GM18502 (cell line): ENCODE measurements around the gene IBSP.

Experiments
- ATAC-seq: cut with Tn5 transposase; IDR thresholded peaks from one replicate; pipeline ENCODE4 v1.9.1; 2021; ENCODE audit warnings: mild to moderate bottlenecking; ENCODE audit not compliant: unreplicated experiment, poor library complexity

Gene IBSP, protein sequence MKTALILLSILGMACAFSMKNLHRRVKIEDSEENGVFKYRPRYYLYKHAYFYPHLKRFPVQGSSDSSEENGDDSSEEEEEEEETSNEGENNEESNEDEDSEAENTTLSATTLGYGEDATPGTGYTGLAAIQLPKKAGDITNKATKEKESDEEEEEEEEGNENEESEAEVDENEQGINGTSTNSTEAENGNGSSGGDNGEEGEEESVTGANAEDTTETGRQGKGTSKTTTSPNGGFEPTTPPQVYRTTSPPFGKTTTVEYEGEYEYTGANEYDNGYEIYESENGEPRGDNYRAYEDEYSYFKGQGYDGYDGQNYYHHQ

DNA sequence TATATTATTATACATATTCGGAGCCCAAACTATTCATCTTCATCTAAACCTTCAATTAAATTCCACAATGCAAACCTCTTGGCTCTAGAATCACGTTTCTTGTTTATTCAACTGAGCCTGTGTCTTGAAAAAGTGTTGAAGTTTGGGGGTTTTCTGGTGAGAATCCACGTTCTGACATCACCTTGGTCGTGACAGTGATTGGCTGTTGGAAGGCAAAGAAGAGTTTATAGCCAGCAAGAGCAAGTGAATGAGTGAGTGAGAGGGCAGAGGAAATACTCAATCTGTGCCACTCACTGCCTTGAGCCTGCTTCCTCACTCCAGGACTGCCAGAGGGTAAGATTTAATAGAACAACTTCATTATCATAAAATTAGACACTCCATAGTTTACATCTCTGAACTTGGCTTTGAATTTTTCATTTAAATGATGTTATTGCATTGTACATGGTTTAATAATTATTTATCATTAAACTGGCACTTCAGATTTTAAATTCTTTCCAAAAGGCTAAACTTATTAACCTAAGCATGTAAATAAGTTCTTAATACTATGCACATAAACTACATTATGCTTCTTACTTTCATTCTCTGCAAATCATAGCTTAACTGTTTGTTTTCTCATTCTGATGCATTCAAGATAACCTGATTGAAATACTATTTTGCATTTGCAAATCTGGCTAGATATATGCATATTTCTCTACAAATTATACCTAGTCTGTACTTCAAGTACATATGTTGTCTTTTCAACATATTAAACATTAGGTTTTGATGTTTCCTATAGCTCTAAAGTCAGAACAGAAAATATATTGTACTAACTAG is at the start of gene IBSP:
IBSP (plus strand) TSS at position 254 of the 813 bp plus-strand sequence. CDS start 2,808 bp downstream, outside the sequence.
- ATAC-seq: no peak

DNA sequence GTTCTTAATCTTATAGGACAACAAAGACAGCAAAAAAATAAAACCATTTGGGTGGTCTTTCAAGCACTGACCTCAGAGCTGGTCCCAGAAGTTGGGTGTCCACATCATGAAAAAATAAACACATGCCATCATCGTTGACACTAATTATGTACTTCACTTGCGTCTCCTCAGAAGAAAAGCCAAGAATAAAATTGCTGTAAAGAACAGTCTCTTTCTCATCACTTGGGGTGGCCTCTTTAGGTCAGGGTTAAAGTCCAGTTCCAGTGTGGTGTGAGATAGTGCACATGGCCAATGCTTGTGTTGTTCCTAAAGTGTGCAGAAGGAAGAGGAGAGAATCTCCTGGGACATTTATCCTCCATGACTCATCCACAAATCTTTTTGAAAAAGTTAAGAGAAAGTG is 49.5 kb upstream of the IBSP start:
- no peak for ATAC-seq

DNA sequence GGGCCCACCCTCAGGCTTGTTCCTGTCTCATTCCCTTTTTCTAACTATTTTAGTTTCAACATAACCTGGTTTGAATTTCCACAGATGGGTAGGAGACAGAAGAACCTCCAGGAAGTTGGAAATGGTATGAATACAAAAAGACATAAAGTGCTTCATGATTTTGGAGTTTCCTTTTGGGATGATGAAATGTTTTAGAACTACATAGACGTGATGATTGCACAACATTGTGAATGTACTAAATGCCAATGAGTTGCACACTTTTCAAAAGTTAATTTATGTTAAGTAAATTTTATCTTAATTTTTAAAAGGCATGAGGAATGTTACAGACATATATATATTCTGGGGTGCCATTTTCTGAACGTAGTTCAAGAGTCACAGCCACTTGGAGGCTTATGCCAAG is 41.1 kb upstream of the IBSP start:
- no peak for ATAC-seq

DNA sequence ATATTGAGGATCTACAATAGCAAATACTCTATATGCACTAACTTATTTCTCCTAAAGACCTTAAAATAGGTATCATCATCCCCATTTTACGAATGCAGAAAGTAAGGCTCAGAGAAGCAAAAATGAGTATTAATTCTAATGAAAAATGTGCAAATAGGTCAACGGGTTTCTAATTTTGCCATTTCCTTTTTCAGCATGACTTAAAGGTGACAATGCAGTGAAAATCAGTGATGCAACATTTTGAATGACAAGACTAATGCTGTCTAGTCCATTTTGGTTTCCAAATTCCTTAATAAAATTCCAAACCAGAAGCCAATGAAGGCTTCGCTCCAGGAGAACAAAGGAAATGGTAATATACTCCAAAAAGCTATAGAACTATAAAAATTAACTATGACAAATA is 37.0 kb upstream of the IBSP start:
- ATAC-seq: no peak

DNA sequence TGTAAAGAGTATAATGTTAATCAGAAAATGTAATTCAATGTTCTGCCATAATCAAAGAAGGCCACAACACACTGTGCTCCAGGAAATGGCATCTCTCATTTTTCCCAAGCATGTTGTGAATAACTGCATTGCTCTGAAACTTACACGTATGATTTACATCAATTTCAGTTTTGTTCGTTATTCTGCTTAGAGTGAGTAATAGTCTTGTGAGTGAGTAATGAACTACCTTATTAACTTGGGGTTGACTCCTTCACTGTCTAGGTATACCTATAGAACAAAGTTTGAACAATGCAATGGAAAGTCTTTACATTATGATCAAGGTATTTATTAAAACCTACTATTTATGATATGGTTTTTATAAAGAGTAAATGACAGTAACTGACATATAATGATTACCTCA is 17.8 kb upstream of the IBSP start:
- ATAC-seq: no peak

DNA sequence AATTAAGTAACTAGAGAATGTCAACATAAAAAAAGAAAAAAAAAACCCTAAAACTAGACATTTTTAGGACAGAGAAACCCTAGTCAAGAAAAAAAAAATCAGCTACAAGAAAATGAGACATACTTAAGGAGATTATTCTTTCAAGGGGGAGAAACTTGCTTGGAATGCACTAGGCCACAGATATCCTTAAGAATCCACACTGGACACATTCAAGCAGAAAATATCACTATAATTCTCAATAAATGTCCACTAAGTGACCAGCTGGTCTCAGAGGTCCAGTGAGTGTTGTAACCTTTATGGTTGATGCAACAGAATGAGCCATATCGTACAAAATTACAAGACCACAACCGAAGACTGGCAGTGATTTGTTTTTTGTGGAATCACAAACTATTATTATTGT is 15.6 kb upstream of the IBSP start:
- no peak for ATAC-seq

DNA sequence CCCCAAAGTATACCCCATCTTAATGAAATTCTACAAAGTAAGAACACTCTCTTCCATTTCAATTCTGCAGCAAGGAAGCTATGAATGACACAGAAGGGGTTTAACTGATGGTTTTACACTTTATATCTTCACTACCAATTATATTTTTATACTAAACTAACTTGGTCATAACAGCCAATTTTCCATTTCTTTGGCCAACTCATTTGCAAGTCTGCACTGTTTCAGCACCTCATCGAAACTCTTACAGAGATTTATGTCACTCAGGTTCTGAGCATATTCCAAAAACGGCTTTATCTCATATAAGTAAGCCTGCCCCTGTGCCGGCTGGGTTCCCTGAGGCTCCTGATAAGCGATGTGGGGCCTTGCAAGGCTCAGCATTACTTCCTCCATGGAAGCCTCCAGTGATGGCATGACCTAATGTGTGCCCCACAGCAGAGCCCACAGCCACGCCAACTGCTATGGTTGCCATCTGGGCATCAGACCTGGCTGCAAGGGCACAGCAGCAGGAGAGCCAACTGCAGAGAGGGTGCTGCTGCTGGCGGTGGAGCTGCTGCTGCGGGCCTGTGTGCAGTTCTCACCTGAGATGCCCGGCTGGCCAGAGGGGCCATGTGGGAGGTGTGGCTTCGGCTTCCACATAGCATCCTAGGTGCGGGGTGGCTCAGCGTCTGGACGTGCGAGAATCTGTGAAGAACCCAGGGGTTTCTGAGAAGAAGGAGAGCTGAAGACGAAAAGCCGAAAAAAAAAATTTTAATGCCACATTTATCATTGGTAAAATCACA is 13.4 kb upstream of the IBSP start:
- no peak for ATAC-seq

DNA sequence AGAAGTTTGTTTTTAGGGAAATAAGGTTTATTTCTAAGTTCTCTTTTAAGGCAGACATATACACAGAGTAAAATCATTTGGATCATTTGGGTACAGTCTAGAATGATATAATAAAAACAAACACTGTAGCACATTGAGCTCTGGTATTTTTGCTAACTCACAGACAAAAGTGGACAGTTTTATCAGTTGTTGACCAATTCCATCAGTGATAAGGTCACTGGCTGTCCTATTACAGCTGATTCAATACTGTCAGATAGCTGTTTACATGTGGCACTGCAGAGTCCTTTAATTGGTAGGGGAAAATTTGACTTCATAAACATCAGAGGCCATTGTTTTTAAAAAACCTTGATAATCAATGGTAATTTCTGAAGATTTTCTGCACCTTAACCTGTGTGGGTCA is 3.5 kb downstream of the IBSP start:
- ATAC-seq: no peak

DNA sequence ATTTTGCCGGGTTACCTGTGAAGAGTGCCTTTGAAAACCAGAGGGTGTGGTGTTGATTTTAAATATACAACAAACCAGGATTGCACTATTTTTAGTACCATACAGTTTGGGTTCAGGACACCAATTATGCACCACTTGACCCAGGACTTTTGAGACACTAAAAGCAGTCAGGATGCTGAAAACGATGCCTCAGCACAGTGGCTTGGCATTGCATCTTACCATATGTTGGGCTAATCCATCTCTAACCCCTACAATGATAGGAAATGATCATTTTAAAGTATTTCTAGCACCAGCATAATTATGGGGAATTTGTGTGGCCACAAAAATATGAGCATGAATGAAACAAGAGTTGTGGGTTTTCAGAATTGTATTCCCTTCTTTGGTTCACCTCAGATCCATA is 4.1 kb downstream of the IBSP start:
- ATAC-seq: no peak

DNA sequence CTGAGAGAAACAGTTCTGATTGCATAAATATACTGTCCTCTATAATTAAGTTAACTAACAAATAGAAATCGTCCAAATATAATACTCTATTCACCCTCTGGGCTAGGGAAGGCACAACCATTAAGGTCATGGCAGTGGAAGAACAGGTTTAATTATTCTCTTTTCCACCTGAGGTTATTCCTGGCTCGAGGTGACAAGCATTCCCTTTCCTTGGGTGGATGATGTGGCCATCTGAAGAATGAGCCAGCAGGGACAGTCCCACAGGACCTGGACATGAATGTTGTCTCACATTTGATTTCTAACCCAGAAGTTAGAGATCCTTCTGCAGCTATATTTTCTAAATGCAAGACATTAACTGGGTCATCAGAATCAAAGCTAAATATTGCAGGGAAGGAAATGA is 5.5 kb downstream of the IBSP start:
- ATAC-seq: no peak

DNA sequence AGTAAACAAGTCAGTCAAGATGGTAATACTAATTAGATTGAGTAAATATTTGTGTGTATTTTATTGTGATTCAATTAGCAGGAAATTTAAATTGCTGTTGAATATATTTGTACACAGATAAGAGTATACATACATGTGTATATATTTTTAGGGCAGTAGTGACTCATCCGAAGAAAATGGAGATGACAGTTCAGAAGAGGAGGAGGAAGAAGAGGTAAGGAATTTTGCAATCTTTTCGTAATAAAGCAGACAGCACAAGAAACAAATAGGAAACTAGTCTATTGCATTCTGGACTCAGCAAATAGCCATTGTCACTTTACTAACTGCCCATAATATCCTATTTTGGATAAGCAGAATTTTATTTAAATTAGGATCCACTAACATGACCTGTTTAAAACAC is 6.6 kb downstream of the IBSP start:
- no peak for ATAC-seq

DNA sequence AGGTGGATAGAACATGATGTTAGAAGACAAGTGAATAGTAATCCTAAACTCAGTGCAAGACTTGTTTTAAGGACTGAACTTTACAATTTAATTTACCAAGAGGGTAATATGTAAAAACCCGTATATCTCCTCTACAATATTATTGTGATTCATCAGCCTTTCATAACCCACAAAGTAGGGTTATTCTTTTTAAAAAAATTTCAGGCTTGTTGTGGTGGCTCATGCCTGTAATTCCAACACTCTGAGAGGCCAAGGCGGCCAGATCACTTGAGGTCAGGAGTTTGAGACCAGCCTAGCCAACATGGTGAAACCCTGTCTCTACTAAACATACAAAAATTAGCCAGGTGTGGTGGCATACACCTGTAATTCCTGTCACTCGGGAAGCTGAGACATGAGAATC is 7.2 kb downstream of the IBSP start:
- ATAC-seq: no peak

DNA sequence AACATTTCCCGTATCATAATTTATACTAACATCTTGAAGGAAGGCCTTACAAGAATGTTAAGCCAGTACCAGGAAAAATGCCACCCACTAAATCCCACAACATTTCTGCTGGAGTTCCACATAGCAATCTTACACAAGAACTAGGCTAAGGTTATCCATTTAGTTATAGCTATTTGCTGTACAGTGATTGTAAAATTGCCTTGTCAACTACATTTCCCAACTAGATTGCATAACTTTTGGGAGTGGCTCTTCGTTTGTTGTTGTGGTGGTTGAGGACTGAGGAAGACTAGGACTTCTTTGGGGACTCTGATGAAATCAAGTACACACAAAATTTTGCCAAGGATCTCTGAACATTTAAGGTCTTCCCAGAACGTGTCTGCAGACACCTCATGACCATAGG is 8.0 kb downstream of the IBSP start:
- ATAC-seq: no peak

DNA sequence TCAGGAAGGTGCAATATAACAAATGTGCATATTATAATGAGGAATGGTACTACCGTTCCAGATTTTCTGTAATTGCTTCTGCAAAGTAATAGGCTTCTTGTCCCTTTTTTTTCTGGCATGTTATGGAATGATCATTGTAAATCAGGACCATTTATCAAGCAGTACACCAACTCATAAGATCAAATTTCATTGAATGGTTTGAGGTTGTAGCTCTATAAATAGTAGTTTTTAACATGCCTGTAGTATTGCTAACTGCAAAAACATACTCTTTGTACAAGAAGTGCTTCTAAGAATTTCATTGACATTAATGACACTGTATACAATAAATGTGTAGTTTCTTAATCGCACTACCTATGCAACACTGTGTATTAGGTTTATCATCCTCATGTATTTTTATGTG is 12.6 kb downstream of the IBSP start:
- no peak for ATAC-seq

DNA sequence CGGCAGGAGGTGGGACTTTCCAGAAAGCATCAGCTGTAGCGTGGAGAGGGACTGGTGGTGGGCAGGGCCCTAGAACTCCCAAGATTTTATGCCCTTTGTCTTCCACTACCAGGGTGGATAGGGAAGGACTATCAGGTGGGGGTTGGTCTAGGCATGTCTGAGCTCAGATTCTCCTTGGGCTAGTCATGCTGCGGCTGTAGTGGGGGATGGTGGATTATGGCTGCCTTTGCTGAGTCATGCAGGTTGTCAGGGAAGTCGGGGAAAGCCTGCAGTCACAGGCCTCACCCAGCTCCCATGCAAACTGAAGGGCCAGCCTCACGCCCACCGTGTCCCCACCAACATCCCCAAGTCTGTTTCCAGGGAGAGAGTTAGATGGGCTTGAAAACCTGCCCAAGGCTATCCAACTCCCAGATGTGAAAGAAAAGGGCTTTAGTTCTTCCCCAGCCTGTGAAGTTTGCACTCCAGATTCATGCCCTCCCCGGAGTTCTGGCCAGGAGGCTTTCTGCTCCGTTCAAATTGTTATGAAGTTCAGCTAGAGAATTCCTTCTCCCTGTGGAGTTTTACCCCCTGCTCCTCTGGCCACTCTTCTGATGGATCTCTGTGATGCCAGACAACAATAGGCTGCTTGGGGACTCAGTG is 20.0 kb downstream of the IBSP start:
- ATAC-seq: no peak

DNA sequence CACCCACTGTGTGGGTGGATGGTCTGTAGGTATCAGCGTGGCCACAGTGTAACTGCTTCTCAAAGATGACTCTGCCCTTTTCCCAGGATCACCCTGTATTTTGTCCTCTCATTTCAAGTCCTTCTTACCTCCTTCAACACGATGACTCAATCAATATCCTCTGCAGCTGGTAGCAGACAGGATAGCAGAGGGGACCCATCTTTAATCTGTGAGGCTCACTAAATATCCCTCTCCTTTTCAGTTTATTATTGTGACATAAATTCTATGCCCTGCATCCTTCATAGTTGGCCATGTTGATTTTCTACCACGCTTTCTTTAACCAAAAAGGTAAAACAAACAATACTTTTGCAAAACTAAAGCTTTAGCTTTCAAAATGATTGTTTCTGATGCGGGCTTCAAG is 23.8 kb downstream of the IBSP start:
- no peak for ATAC-seq

DNA sequence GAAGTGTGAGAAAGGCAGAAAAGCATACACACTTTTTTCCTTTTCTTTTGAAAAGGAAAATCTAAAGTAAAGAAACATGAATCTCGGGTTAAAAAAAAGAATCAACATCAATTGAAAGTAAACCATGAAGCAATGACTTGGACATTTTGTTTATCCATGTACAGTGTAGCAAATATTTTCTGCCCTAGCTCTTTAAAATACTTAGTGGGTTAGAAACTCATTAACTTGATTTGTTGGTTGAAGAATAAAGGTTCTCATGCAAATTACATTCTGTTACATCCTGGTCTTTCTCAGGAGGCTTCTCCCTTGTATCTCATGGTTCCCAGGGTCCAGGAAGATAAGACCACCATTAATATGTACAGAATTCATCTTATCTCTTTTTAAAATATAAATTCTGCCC is 24.4 kb downstream of the IBSP start:
- no peak for ATAC-seq

DNA sequence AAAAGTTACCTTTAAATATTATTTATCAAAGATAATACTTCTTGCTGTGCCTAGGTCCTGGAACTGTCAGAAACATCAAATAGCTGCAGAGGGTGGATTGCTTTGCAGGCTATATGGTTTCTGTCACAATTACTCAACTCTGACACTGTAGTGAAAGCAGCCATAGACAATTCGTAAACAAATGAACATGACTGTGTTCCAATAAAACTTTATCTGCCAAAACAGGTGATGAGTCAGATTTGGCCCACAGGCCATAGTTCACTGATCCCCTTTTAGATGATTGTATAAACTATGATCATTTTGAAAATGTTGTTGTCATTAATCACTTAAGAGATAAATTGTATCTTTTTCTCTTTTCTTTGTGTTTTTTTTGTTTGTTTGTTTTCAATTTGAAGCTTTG is 25.0 kb downstream of the IBSP start:
- ATAC-seq: no peak

DNA sequence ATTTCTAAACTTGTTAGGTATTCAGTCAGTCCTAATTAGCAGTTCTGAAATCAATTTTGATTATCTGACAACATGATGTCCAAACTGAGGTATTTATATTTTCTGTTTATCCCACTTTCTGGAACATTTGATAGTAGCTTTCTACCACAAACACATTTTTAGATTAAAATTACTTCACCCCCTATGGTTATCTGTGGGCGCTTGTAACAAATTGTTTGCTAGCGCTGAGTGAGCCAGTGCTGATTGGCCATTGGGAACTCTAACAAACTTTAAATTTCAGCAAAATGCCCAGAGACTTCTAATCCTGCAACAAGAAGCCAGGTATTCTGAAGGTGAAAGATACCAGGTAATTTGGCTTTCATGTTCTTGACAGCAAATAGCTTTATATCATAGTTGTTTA is 33.3 kb downstream of the IBSP start, which contains the start of gene MEPE:
MEPE (plus strand) TSS at position 301 of the 400 bp plus-strand sequence. CDS start 1,746 bp downstream, outside the sequence.
- ATAC-seq: no peak

DNA sequence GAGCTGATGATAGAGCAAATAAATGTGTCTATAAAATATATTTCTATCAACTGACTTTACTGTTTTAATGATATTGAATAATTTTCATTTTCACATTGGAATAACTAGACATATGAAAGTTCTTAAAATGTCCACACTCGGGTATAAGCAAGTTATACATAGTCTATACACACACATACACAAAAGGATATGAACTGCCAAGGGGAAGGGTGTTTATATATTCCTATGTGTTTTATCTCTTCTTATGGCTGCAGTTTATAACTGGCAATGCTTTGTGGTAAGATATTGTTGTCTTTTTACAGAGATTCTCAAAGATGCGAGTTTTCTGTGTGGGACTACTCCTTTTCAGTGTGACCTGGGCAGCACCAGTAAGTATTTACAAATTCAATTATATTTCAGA is 35.0 kb downstream of the IBSP start:
- ATAC-seq: no peak

DNA sequence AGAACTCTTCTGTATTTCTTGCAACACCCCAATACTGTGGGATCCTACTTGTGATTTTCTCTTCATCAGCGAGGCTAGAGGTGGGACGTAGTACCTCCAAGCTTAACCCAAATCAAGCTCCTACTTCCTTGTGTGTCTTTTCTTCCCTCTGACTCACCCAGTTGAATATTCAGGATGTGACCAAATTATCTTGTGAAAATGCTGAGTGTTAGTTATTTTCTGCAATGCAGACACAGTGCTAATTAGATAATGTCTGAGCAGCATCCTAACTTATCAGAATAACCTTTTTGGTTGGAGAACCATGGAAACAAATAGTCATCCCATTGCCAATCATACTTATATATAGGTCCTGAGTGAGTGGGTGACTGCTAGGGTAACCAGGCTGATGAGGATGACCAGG is 35.8 kb downstream of the IBSP start:
- ATAC-seq: no peak
